ENCODE results near the gene POU2AF2.
"Not testable (repeated sequence)": the region's sequence is repeated elsewhere in the genome, so short reads cannot be mapped to it uniquely, and the experiment has no call there.

Gene POU2AF2

GRCh38 chr11:111259896-111260295 lies 14.4 kb downstream of the POU2AF2 start:
- DNase-seq: no peak

DNA sequence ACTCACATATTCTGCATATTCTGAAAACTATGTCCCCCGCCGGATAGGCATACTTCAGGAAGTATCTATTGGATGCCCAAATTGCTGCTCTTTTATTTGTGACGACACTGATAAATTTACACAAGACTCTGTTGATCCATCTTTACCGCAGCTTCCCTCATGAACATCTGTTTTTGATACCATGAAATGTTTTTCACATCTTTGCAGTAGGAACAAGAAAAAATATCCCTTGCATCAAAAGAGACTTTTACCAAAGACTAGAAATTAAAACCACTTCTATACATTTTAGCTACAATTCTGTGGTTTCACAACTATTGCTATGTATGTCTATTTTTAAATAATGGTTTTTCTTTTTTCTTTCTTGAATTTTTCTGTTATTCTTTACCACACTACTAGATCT lies 15.3 kb downstream of the POU2AF2 start:
- DNase-seq: no peak

- DNase-seq: no peak
Measured at GRCh38 chr11:111264646-111265045, 19.1 kb downstream of the POU2AF2 start.

- DNase-seq: no peak
Measured at GRCh38 chr11:111265421-111265820, 19.9 kb downstream of the POU2AF2 start.

DNA sequence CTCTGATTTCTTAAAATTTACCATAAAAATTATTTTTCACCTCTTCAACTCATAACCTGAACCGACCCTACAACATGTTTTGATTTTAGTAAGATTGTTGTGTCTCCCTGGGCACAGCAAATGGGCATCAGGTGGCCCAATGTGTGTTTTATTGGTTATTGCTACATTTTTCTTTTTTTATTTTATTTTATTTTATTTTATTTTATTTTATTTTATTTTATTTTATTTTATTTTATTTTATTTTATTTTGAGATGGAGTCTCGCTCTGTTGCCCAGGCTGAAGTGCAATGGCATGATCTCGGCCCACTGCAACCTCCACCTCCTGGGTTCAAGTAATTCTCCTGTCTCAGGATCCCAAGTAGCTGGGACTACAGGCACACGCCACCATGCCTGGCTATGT lies 22.8 kb downstream of the POU2AF2 start:
- DNase-seq: not testable (repeated sequence)

- no peak for DNase-seq
Measured at GRCh38 chr11:111269146-111269868, 23.8 kb downstream of the POU2AF2 start.

DNA sequence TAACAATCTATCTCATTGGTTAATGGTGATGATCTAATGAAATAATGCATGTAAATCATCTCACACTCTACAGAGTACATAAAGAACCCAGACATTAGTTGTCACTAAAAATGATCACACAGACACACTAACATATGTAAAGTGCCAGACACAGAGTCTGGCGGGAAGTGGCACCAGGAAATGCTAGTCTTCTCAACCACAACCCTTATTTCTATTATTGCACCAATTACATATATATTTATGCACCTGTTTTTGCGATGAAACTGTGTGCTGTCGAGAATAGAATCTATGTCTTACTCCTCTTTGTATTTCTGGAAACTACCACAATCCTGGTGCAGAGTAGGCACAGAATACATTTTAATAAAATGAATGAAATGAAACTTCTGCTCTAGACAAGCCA lies 26.9 kb downstream of the POU2AF2 start:
- no peak for DNase-seq

GRCh38 chr11:111282562-111283075 lies 37.1 kb downstream of the POU2AF2 start:
- DNase-seq: no peak

DNA sequence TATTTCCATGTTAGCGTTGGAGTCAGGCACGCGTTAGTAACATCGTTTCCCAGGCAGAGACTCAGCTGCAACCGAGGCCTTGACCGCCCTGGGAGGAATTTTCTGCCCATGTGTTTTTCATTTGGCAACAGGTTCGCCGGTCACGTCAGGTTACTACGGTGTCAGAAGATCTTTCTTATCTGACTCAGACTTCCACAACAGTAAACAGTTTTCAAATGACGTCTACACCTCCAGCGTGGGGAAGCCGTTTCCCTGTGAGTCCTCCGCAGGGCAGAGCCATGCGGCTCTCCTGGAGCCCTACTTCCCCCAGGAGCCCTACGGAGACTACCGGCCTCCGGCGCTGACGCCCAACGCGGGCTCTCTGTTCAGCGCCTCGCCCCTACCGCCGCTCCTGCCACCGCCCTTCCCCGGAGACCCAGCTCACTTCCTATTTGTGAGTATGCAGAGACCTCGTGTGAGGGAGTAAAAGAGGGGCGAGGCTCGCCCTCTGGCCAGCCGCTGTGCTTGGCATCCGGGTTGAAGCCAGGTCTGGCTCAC lies 38.5 kb downstream of the POU2AF2 start:
- no peak for DNase-seq

DNA sequence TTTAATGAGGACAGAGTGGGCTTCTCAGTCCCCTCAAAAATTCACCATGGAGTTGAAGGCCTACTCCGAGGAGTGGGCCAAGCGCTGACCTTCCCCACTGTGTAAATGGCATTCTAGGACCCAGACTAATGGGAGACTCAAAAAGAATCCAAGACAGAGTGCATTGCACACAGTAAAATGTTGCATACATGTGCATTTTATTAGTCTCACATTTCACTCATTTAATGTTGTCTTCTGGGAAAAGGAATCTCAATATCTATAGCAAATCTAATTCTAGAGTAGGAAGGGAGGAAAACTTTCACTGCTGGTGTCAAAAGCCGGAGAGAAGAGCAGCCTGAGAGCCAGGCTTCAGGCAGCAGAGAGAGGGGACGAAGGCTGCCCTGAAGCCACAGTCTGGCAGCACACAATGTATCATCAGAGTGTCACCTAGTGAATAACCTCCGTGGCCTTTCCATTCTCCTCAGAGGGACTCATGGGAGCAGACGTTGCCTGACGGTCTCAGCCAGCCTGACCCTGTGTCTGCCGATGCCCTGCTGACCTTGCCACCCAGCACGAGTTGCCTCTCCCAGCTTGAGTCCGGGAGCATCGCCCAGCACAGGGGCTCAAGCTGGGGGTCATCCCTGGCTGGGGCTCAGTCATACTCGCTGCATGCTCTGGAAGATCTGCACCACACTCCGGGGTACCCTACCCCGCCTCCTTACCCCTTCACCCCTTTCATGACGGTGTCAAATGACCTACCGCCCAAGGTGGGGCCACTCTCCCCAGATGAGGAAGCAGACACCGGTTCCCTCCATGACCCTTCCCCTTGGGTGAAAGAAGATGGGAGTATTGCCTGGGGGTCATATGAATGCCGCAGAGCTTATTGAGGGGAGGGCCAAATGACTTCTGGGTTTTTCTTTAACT lies 39.9 kb downstream of the POU2AF2 start:
- DNase-seq: no peak

- DNase-seq: no peak
Measured at GRCh38 chr11:111291764-111292163, 46.2 kb downstream of the POU2AF2 start.

- DNase-seq: not testable (repeated sequence)
Measured at GRCh38 chr11:111292408-111292807, 46.9 kb downstream of the POU2AF2 start.

DNA sequence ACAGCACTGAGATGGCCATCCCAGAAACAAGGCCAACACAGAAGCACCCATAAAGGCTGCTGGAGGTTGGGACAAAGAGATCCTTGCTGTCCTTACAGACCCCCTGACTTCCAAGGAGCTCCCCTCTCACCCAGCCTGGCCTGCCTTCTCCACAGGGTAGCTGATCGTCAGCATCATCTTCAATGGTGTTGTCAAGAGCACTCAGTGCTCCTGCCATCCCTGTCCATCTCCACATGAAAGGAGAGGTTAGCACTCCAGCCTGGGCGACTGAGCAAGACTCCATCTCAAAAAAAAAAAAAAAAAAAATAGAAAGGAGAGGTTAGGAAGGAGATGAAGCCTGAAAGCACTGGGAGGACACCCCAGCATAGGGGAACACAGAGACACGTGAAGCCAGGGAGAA lies 50.7 kb downstream of the POU2AF2 start:
- DNase-seq: no peak

GRCh38 chr11:111297696-111298095 lies 52.2 kb downstream of the POU2AF2 start:
- DNase-seq: no peak

DNA sequence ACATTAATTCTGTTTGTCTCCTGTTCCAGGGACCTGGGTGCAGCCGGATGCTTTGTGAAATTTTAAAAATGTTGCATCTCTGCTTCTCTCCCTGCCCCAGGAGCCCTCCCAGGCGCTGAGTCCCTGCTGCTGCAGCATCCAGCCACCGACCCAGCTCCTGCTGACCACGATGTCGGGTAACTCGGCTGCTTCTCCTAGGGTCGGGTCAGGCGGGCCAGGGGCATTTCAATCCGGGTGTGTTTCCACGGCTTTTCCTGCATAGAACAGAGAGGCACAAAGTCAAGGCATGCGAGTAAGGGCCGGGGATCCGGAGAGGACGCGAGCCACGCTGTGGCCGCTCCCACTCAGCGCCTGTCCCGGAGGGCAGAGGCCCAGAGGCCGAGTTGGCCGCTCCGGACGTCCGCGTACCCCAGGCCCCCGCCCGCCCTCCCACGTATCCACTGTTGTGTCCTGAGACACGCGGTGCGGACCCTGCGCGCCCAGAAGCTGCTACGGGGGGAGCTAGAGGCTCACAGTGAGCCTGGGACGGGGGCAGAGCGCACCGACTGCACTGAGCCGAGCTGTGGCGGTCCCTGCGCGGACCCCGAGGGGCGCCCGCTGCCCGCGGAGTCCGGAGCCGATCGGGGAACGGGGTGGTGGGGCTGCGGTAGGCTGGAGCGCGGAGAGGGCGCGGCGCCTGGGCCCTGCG lies 53.0 kb downstream of the POU2AF2 start, which contains the start of gene POU2AF3:
Gene POU2AF3, plus strand, starts transcription at position 134 of the 688 bp plus-strand sequence. Its CDS starts 36 bp downstream, at position 170.
- no peak for DNase-seq

- peak in 1 of 2 donors; percentile 11 for DNase-seq
Measured at GRCh38 chr11:111299101-111300026, 53.8 kb downstream of the POU2AF2 start.

DNA sequence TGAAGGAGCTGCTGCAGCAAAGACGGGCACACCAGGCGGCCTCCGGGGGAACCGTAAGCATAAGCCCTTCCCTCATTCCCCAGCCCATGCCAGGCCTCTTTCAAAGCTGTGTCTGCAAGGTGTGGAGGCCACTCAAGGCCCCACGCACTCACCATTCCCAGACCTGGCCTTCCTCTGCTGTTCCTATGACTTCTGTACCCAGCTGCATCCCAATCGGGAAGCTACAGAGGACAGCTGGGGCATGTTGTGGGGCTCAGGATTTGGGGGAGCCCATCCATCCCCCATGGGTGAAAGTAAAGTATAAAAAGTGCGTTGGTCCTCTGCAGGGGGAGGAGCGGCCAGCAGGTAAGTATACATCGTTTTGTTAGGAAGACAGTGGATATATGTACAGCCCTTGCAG lies 55.0 kb downstream of the POU2AF2 start:
- no peak for DNase-seq

- no peak for DNase-seq
Measured at GRCh38 chr11:111301004-111301841, 55.7 kb downstream of the POU2AF2 start.

DNA sequence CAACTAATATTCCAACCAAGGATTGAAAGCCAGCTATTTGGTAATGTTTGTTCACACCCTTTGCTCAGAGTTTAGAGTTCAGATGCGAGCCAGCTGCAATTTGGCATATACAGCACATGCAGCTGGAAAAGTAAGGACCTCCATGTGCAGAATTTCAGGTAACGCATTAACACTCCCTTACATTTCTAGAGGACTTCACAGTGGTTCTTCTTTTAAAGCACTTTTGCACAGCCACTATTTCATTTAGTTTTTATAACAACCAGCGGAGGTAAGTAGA lies 56.3 kb downstream of the POU2AF2 start:
- DNase-seq: no peak

- no peak for DNase-seq
Measured at GRCh38 chr11:111302298-111302697, 56.8 kb downstream of the POU2AF2 start.

- DNase-seq: no peak
Measured at GRCh38 chr11:111303461-111303860, 57.9 kb downstream of the POU2AF2 start.

All from stimulated activated CD4-positive, alpha-beta T cell treated with anti-CD3 and anti-CD28 coated beads, Interleukin-2, amount 100 ng/mL, for 48 hours (primary cell).